GM04504 (cell line): Measurements from ENCODE around the gene AGBL4.
A peak's percentile ranks its signal among the peaks of the same experiment; 100 is the strongest.

Experiments
- DNase-seq: peaks from one replicate; pipeline ENCODE4 v3.0.0-alpha.2; 2012; ENCODE audit warnings: low read depth

Gene AGBL4

DNA sequence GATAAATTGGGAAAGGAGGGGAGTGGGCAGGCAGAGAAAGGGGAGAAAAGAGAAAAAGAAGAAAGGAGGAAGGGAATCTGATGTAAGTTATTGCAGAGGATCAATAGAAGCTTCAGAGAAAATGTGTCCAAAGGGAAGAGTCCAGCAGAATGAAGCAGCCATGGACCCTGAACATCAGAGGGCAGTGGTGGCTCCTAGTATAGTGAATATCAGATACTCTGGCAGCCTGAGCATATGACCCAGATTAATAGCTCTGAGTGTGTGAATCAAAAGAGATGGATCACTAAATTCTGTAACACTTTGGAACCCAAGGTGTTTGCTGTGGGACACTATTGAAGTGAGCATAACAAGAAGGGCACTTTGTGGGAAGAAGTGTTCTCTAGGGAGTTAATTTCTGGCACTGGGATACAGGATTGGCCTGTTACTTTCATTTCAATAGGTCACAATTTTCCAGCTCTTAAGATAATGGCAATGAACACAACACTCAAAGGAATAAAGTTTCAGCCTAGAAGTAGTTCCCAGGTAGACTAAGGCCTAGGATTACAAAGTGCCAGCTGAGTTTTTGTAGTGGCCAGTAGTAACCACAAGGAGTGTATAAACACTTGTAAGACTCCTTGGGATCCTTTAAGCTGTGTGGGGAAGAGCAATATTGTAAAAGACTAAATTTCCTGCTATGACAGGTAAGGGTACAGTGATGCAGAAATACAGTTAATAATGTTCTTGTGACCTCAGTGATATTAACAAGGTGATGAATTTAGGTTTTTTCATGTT, 1082.6 kb downstream of the AGBL4 start:
- no peak for DNase-seq

DNA sequence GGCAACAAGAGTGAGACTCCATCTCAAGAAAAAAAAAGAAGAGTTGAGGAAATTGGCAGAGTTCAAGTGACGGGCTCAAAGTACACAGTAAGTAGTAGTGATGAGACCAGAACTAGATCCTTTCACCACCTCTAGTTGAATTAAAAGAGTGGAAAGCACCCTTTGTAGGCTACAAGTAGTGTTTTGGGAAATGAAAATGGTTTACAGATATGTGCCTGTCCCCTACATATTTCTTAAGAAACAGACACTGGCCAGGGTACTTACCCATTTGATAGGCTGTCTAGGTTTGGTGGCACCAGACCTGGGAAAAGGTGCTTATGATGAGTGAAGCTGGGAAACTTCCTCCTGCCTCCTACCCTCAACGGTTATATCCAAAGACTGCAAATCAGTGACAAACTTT, 1083.4 kb downstream of the AGBL4 start:
- no peak for DNase-seq

DNA sequence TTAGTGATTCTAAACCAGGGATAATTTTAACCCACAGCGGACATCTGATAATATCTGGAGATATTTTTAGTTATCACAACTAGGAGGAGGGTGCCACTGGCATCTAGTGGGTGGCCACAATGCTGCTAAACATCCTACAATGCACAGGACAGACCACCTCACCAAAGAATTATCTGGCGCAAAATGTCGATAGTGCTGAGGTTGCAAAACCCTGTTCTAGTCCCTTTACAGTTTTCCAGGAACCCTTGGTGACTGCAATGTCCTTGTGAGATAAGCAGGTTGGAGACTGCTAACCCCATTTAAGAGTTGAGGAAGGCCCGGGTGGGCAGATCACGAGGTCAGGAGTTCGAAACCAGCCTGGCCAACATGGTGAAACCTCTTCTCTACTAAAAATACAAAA, 1083.9 kb downstream of the AGBL4 start:
- DNase-seq, result no peak

DNA sequence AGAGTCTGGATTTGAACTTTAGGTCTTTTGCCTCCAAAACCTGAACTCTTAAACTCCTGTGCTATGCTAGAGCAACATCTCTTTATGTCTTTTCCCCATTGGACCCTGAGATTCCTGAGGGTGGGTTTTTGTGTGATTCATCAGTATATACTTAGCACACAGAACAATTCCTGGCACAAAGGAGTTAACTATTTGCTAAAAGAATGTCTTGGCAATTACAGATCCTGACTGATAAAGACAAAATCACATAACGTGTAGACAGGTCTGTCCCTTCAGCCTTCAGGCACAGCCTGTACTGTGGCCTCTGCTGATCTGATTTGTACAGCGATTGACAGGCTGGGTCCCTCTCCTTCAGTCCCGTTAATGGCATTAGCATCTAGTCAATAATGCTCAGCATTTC, 1084.7 kb downstream of the AGBL4 start:
- DNase-seq, result no peak

DNA sequence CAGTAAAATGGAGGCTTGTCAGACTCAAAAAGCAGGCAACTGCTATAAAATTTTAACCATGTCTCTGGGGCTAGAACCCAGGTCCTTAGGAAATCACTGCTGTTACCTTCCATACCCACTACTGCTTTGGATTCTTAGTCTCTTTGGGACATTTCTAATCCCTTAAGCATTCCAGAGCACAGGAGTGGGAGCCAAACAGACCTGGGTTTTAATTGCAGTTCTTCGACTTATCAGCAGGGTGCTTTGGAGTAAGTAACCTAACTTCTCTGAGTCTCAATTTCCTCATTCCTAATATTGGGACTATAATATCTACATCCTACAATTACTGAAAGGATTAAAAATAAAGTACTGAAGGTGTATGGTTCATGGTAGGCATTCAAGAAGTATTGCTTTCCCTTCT, 1086.0 kb downstream of the AGBL4 start:
- DNase-seq, result no peak

DNA sequence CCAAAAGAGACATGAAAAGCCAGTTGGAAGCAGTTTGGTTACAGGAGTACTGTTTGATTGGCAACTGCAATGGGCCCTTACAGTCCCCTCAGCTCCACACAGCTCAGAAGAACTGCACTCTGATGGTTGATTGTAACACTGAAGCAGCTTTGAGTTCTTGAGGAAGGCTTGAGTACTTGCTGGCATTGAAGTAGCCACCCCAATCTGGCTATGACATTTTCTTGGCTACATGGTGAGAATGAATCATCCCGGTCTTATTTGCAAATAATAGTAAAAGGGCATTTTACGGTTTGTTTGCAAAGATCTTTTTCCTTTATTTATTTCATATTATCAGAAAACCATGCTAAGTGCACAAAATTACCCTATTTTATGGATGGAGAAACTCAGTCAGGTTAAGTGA, 1087.3 kb downstream of the AGBL4 start:
- no peak for DNase-seq

DNA sequence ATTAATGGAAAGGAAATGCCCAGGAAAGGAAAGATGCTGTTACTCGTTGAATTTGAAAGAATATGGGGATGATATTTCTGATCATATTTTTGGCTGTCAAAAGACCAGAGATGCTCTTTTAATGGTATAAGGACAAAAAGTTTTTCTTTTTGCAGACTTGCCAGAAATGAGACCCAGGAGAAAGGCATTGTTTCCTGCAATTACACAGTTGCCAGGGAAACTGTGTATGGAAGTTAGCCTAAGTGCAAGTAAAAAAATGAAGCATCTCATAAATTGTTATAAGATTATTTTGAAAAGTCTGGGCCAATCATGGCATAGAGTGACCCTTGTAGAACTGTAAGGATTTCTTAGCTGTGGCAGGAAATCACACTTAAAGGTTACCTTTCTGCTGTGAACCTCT, 1091.4 kb downstream of the AGBL4 start:
- DNase-seq, result no peak

DNA sequence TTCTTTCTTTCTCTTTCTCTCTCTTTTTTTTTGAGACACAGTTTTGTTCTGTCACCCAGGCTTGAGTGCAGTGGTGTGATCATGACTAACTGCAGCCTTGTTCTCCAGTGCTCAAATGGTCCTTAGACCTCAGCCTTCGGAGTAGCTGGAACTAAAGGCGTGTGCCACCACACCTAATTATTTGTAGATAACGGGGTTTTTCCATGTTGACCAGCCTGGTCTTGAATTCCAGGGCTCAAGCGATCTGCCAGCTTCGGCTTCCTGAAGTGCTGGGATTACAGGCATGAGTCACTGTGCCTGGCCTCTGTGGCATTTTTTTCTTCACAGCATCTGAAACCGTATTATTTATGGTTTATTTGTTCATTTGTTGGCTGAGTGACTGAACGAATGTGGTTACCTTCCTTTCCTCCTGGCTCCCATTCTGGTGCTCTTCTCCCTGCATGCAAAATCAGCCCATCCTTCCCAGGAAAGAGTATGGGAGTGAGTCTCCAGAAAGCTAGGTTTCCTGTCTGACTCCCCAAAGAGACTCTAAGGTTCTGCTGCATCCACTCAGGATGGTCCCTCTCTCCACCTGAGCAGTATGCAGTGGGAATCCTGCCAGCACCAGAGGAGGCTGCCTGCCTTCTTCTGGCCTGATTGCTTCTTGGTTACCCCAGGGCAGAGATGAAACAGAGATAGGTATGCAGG, 1092.1 kb downstream of the AGBL4 start:
- DNase-seq, result no peak

DNA sequence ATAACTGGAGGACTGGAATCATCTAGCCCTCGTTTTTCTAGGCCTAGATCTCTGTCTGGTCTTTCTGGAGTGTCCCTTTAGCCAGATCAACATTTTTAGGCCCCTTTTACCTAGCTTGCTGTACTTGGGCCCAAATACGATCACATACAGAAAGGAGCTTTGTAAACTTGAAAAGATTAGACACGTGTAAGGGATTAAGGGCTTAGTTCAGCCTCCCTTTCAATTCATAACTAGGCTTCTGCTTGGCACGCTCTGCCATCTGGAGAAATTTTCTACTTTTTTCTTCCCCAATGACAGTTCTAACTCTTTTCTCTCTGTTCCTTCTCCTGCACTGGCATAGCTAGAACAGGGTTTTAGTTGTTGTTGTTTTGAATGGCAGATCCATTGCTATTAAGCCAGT, 1093.7 kb downstream of the AGBL4 start:
- DNase-seq, result no peak

DNA sequence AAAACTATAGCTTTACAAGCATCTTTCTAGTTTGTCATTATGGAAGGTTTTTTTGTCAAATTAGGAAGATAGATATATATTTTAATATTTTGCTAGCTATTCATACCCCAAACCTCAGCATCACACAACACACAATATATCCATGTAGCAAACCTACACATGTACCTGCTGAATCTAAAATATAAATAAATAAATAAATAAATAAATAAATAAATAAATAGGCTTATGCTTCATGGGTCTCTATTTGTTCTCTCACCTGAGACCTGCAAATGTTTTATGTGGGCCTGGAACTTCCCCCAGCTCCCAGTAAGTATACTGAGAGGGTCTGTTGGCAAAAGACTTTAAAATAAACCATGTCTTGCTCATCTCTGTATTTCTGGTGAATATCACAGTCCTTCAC, 1099.7 kb downstream of the AGBL4 start:
- DNase-seq, result no peak

DNA sequence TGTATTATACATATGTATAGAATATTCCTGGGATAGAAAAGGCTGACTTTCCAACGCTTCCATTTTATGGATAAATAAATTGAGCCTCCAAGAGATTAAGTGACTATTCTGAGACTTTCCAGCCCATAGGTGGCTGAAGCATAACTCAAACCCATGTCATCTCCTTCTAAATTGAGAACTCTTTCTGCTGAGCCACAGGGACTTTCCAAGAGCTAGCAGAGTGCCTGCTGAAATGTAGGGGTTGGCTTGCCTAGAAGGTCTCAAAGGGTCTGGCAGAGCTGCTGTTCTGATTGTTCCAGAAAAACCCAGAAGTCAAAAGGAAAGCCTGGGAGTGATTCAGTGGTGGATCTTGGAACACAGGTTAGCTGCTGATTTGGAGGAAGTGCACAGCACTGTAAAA, 1100.6 kb downstream of the AGBL4 start:
- no peak for DNase-seq

DNA sequence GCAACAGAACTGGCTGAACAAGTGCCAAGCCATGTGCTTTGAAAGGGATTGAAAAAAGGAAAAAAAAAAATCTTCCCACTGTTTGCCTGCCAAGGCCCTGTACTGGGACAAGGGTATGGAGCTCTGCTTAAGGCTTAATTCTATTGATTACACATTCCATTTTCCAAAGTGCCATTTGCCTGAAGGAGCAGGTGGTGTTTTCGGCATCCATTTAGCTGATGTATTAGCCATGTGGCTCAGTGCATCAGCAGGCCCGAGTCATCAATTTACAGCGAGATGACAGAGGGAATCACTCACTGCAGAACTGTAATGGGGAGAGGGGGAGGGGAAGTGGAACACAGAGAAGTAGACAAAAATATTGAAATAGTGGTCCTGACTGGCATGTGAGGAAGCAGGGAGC, 1102.9 kb downstream of the AGBL4 start:
- DNase-seq, result no peak

DNA sequence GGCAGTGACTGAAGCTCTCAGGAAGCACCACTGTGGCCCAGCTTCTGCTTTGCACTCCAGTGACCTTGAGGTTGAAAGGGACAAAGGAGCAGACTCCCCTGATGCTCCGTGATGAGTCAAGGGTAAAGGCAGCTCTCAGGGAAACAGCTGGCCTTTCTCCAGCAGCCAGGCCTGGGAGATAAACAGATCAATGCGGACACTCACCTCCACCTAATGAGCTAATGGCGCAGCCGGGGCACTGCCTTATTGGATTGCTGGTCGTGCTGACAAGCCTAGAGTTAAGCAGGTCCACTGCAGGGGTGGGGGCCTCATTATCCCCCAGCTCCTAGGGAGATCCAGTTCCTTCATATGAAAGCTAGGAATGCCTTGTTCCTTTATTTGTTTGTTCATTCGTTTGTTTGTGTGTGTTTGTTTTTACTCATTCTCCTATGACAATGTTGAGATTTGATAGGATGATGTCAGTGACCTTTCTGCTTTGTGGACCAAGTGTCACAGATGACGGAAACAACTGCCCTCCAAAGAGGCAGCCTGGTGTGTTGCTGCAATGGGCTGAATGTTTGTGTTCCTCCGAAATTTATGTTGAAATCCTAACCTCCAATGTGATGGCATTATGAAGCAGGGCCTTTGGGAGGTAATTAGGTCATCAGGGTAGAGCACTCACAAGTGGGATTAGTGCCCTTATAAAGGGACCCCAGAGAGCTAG, 1105.7 kb downstream of the AGBL4 start:
- no peak for DNase-seq

DNA sequence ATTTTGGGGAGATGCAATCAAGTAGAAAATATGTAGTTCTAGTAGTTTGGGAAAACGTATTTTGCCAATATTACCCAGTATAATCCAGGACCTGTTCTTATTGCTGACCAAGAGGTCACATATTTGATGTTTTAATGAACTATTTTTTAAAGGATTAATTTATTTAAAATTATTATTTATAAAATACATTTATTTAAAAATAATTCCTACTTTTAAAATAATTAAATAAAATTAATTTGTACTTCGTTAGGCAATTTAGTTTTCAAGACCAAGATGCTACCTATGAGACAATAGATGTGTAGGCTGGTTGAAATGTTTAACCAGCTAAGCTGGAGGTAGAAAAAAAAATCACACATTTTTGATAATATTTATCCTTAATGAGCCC, 1106.7 kb downstream of the AGBL4 start:
- no peak for DNase-seq

DNA sequence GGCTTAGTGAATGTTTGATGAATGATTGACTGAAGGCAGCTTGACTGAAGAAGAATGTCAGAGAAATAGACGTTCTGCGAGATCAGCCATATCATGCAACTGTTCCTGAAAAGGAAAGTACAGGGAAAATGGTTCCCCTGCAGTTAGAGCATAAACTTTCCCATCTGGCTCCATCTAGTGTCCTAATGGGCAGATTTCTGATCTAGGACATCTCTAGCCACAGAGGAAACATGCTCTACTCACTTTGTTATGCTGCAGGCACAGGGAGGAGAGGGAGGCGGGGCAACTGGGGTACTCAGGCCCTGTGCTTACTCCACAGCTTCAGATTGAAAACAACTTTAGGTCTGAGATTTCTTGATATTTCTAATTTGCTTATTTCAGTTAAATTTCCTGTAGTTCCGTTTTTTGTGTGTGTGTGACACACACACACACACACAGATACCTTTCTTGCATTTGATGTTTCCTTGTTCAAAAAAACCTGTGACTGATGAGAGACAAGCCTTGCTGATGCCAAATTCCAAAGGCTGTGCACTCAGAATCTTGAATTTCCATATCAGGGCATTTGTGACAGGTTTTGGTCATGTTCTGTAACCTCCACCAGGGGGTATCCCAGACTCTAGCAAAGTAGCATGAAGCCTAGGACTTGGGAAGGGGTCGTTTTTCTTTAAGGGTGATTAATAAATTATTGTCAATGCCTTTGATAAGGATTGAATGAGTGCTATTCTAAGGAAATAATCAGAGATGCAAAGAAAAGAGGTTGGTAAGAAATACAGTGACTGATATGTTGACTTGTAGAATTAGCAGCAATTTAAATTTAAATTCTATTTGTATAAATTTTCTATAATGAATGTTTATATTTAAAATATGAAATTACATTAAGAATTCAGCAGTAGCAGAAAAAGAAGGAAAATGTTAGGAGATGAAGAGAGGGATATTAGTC, 1107.4 kb downstream of the AGBL4 start:
- DNase-seq, result peak; percentile 54

DNA sequence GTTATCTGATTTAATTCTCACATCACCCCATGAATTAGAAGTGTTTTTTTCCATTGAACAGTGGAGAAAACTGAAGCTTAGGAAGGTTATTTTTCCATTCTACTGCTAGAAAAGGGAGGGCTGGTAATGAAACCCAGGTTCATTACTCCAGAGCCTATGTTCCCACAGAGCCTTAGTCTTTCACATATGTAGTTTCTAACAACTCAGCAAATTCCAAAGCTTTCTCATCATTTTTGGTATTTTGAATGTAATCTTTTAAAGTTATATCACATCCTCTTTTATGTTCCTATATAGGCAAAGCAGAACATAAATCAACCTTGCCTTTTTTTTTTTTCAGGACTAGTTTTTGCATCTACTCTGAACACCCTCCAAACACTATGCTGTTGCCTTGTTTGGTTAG, 1115.1 kb downstream of the AGBL4 start:
- no peak for DNase-seq

DNA sequence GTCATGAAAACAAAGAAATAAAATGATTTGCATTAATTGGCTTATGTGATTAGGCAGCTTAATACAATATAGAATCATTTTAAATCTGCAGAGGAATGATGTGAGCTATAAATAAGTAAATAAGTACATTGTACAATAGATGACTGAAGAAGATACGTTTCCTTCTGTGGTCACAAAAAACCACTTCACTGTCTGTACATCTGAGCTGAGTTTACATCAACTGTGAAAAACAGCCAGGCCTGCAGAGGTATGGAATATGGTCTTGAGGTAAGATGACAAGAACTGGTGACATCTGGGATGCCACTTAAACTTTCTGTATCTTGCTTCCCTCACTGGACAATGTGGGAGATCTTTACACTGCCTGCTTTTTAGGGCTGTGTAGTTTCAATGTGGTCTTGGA, 1117.0 kb downstream of the AGBL4 start:
- DNase-seq, result no peak

DNA sequence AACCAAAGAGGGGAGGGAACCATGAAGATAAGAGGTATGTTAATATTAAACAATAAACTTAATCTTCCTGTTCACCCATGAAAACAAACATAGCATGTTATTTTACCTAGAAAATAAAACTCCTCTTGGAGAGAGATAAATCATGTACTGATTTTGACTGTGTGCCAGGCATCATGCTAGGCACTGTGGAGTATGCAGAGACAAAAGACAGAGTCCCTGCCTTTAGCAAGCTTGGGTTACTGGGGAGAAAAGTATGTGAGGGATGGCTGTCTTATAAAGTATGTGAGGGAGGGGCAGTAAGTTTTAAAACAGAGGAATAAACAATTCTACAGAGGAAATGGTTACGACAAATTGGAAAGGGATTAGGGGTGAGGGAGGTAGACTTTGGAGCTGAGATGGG, 1117.6 kb downstream of the AGBL4 start:
- no peak for DNase-seq

DNA sequence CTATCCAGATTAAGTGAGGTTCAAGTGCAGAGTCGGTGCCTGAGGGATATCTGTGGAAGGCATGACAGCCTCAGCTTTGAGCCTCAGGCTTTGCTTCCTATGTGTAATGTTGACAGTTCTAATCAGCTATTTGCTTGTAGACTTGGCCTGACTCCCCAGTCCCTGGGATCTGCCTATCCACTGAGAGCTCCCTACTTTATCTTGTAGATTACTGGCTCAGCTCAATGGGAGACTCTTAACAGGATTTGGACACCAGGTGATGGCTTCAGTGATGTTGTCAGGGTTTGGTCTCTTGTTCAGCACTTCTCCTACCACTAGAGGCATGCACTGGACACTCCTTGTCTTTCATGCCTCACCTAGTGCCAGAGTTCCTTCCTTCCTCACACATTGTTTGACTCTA, 1120.5 kb downstream of the AGBL4 start:
- DNase-seq, result no peak

DNA sequence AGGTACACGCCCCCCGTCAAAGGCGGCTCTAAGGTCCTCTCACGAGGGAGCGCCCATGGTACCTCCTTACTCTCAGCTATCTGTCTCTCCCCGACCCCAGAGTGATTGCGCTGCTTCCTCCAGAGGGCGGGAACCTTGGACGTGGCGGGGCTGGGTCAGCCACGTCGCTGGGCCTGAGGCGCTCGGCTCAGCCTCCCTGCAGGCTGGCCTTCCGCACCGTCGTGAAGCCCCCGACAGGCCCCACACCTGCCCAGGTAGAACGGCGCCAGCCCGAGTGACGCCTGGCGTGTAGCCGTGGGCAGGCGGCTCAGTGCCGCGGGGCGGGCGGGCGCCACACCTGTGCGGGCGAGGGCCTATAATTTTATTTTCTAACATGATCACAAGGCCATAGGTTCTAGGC, 1124.9 kb downstream of the AGBL4 start:
- DNase-seq, result no peak

DNA sequence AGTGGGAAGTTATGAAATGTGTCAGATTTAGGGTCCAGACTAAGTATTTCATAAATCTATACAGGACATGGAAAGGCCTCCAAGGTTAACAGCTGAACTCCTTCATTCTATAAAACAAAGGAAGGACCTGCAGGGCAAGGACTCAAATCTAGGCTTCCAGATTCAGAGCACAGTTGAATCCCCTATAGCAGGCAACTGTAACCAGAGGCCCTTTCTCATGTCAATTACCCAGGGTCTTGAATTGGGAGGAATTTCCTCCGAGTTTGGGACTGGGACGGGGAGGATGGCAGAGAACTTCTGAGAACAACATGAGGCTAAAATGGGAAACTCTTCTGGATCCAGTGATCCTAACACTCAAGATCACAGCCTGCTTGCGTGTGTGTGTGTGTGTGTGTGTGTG, 1134.1 kb downstream of the AGBL4 start:
- DNase-seq, result no peak

DNA sequence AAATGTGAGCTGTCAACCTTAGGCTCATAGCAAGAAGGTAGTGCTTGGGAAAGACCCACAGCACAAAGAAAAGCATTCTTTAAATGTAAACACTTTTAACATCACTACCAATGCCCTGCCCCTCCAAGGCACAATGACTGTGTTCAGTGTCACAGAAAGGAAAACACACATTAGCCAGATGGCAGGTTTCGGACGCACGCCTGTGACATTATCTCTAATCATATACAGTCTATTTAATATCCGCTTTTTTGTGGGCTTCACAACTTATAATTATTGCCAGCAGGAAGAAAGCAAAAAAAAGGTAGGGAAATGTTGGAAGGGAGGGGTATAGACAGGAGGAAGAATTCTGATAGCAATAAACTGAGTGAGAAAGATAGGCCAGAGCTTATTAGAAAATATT, 1134.7 kb downstream of the AGBL4 start:
- DNase-seq, result no peak
